Aorta (tissue), 5 donors: ENCODE data around the gene GPR68. TPM values are rescaled to one million over a fixed set of nuclear protein-coding genes. Genes with fewer than 3 reads are reported as not detected.
A peak's percentile ranks its signal among the peaks of the same experiment; 100 is the strongest.
"Not testable (repeated sequence)": the region's sequence is repeated elsewhere in the genome, so short reads cannot be mapped to it uniquely, and the experiment has no call there.

Source experiments
- ATAC-seq: fragments of 200-7000 bp; cut with Tn5 transposase; one replicate; pipeline ENCODE4 v1.9.1; 2022; ENCODE audit warnings: moderate library complexity; ENCODE audit not compliant: low FRiP score
- DNase-seq, 2 donors: peaks; one replicate each; pipeline ENCODE4 v3.0.0-alpha.2; 2020
- H3K27ac ChIP-seq, 2 donors: one replicate each; pipeline ENCODE4 v1.5.1; 2013; ENCODE audit warnings: low read length in 2 of 2, mild to moderate bottlenecking in 2 of 2, moderate library complexity in 2 of 2, control low read depth in 1 of 2, inconsistent platforms in 1 of 2, low read depth in 1 of 2
- H3K27me3 ChIP-seq, 2 donors: one replicate each; pipeline ENCODE4 v1.6.1; 2013; ENCODE audit warnings: control low read depth in 1 of 2, low read length in 1 of 2, mild to moderate bottlenecking in 1 of 2, moderate library complexity in 1 of 2; ENCODE audit not compliant: insufficient read depth in 2 of 2, control insufficient read depth in 1 of 2
- H3K36me3 ChIP-seq, 2 donors: one replicate each; pipeline ENCODE4 v1.6.1; 2013; ENCODE audit warnings: control low read depth in 1 of 2, low read length in 1 of 2, mild to moderate bottlenecking in 1 of 2; ENCODE audit not compliant: insufficient read depth in 2 of 2, control insufficient read depth in 1 of 2
- H3K4me1 ChIP-seq, 2 donors: one replicate each; pipeline ENCODE4 v1.6.1; 2013; ENCODE audit warnings: low read length in 2 of 2, control low read depth in 1 of 2, mild to moderate bottlenecking in 1 of 2, moderate library complexity in 1 of 2; ENCODE audit not compliant: insufficient read depth in 2 of 2, control insufficient read depth in 1 of 2
- H3K4me3 ChIP-seq, 2 donors: one replicate each; pipeline ENCODE4 v1.5.1; 2013; ENCODE audit warnings: low read length in 2 of 2, control low read depth in 1 of 2, mild to moderate bottlenecking in 1 of 2
- H3K9me3 ChIP-seq: one replicate; pipeline ENCODE4 v1.6.1; 2013; ENCODE audit warnings: mild to moderate bottlenecking, low read length; ENCODE audit not compliant: control insufficient read depth
- WGBS, 2 donors: extraction: QIAGEN DNeasy Blood & Tissue Kit; methylation state at CpG; one replicate each; pipeline ENCODE4 v1.1.7; 2013; 5-methylcytosine and 5-hydroxymethylcytosine counted together
- intact Hi-C, 2 donors: fragments of 100-400 bp; cut with DNase I; formaldehyde crosslinking; loops; one replicate each; pipeline versions ENCODE4 v1.14.2 to v1.15.0; 2022
- polyA plus RNA-seq, 2 donors: library from polyadenylated mRNA; stranded (reverse); fragments of 200-250 nt; gene quantifications; one replicate each; pipeline ENCODE4 v1.2.3, GENCODE V29; 2013
- total RNA-seq, 2 donors: library from RNA; stranded (reverse); fragmentation: NEBNext Ultra II Directional; extraction: Animal tissue kit (Norgen Biotek cat#: 25700); gene quantifications; one replicate each; pipeline ENCODE4 v1.2.1, GENCODE V29; 2021
- donor health status: healthy with polysubstance abuse.
- donor health status: Bipolar disorder and iron deficiency.
- donor health status: DM: no; HTN: no; CAD: no.
- donor health status: DM: no; HTN: no; CAD: no.
- donor health status: DM: yes; HTN: yes; CAD: no.

Gene GPR68
- total and polyA plus RNA-seq, 4 donors = 0.10 to 6.3 (median 0.84) TPM; not detected in 1

DNA sequence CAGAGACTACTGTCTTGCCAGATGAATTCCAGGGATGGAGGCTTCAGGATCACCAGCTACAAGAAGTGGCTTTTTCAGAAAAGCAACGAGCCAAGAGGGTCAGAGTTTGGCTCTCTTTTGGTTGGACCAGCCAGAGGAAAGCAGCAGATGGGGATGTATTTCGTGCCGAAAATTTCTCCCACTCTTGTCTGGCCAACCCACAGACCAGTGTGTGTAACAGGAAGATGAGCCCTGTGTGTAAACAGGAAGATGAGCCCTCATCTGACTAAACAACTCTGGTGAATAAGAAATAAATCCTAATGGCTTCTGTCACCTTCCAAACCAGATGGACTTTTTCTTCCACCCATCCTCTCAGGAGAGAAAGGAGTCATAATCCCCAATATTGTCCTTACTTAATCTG is 13.1 kb downstream of the GPR68 start:
- Histone ChIP-seq H3K27ac (no peak overlapping the region), H3K9me3 (peaks cover 4% of the 10 kb centered on the region), H3K27me3 (no peaks in the 10 kb centered on the region), H3K36me3 (no peaks in the 10 kb centered on the region), H3K4me1 (no peaks in the 10 kb centered on the region), H3K4me3 (no peak overlapping the region)
- no peak for ATAC-seq
- no peak for DNase-seq
- WGBS, 2 donors = 86 to 91% methylated on average over 3 of the region's 3 CpGs
- intact Hi-C loops = no loop called here

DNA sequence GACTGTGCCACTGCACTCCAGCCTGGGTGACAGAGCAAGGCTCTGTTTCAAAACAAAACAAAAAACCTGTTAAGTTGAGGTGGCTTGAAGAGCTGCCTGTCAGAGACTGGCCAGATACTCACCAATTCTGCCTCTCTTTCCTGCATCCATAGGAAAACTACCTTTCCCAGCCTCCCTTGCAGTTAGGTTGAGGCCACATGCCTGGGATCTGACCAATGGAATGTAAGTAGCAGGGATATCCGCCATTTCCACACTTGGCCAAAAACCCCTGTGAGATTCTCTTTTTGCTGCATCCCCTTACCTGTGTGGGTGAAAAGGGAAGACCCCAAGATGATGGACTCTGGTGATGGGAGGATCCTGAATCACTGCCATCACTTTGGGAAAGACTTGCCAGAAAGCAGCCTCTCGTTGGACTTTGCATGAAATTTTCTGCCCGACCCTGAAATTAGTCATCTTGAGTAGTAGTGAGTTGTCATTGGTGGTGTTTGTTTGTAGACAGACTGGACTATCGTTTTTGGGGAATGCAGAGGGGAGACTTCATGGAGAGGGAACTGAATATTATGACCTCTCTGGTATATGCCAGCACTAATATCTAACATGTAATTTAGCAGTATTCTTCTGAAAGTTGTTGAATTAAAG is 14.0 kb downstream of the GPR68 start:
- Histone ChIP-seq H3K27me3 (no peaks in the 10 kb centered on the region), H3K4me3 (no peak overlapping the region), H3K27ac (no peak overlapping the region), H3K9me3 (peaks cover 4% of the 10 kb centered on the region), H3K4me1 (no peaks in the 10 kb centered on the region), H3K36me3 (no peaks in the 10 kb centered on the region)
- intact Hi-C loops = no loop called here
- DNase-seq (no peak), ATAC-seq (no peak)
- WGBS, 2 donors = 91% methylated on average over 4 of the region's 4 CpGs

DNA sequence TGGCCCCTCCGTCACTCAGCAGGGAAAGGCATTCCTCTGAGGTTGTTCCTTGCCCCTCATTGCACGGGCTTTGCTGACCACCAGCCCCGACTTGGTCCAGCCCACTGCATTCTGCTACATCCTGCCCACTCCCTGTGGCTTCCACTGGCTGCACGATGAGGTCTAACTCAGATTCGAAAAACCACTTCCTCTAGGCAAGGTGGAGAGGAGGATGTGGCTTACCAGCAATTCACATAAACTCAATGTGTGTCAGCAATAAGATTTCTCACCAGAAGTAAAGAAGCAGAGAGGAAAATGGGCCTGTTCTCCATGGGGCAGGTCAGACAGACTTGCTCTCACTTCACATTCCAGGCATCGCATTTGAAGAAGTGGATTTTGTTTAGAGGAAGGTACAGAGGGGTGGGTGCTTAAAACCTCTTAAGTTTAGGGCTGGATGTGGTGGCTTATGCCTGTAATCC is 14.7 kb downstream of the GPR68 start:
- Histone ChIP-seq H3K27me3 (no peaks in the 10 kb centered on the region), H3K9me3 (peaks cover 4% of the 10 kb centered on the region), H3K4me3 (no peak overlapping the region), H3K36me3 (no peaks in the 10 kb centered on the region), H3K4me1 (no peaks in the 10 kb centered on the region), H3K27ac (no peak overlapping the region)
- intact Hi-C loops = no loop called here
- 91 to 92% methylated on average over 6 of the region's 6 CpGs for WGBS, 2 donors
- no peak for DNase-seq
- no peak for ATAC-seq

DNA sequence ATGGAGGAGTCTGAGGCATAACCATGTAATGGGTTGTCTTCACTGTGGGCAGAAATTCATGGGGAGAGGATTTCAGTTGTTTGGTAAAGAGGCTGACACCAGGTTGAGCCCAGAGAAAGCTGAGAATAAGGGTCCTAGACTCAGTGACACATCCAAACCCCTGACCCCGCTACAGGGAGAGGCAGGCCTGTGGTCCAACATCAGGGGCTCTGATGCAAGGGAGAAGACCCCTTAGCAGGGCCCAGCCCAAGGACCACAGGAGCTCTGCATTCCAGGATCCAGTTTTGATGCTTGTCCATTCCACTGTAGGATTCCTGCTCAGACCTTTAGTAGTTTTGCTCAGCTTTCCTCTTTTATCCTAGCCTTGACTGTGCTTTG is 15.5 kb downstream of the GPR68 start:
- no peak for ATAC-seq
- Histone ChIP-seq H3K4me3 (no peak overlapping the region), H3K27me3 (no peaks in the 10 kb centered on the region), H3K27ac (no peak overlapping the region), H3K9me3 (peaks cover 4% of the 10 kb centered on the region), H3K4me1 (no peaks in the 10 kb centered on the region), H3K36me3 (no peaks in the 10 kb centered on the region)
- intact Hi-C loops = no loop called here
- 98 to 100% methylated on average over 1 of the region's 1 CpG for WGBS, 2 donors
- DNase-seq = peak in 1 of 2 donors; percentile 50

DNA sequence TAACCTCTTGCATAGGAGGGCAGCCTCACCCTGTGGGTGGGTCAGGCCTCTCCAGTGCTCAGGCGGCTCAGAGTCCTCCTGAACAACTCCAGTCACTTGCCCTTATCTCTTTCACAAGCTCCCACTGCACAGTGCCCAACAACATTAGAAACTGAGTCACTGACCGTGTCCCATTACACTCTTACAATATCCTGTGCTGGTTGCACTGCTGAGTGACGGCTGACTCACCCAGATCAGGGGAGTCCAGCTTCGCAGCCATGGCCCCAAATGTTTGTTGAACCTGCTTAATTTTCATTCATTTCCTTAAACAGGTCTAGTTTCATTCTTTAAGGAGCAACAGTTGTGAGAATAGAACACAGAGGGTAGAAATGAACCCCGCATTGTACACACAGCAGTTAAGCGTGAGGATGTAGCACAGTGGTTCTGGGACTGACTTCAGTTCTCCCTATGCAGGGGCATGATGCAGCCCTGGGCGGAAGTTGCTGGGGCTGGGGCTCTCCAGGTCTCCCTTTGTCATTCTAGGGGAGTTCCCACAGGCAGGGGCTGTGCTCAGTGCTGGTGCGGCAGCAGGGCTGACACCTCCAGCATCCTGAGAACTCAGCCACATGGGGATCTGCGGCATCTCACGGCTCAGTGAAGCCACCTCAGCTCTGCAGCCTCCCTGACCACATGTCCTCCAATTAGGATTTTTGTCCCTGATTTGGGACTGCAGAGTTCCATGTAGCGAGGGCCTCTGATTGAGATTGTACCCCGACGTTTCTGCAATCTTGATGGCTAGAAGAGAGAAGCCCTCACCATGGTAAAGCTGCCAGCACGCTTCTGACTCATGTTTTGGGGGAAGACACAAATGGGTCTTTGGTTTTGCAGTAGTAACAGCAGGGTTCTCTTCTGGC is 16.1 kb downstream of the GPR68 start:
- Histone ChIP-seq H3K4me3 (no peak overlapping the region), H3K27ac (no peak overlapping the region), H3K27me3 (no peaks in the 10 kb centered on the region), H3K4me1 (no peaks in the 10 kb centered on the region), H3K9me3 (peaks cover 2% of the 10 kb centered on the region), H3K36me3 (no peaks in the 10 kb centered on the region)
- no peak for DNase-seq
- ATAC-seq = no peak
- intact Hi-C loops = no loop called here
- 92 to 94% methylated on average over 14 of the region's 14 CpGs for WGBS, 2 donors

DNA sequence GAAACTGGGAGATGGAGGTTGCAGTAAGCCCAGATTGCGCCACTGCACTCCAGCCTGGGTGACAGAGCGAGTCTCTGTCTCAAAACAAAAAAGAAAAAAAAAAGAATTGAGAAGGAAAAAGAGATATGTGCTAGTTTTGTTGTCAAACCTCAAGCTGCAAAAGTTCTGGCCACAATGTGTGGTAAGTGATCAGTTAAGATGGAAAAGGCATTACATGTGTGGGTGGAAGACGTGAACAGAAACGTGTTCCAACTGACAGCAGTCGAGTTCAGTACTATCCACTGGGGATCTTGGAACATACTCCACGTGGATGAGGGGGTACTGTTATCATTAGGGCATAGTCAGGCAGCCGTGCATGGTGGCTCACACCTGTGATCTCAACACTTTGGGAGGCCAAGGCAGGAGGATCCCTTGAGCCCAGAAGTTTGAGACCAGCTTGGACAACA is 17.3 kb downstream of the GPR68 start:
- intact Hi-C loops = no loop called here
- DNase-seq = no peak
- H3K36me3 ChIP-seq = no peaks in the 10 kb centered on the region

DNA sequence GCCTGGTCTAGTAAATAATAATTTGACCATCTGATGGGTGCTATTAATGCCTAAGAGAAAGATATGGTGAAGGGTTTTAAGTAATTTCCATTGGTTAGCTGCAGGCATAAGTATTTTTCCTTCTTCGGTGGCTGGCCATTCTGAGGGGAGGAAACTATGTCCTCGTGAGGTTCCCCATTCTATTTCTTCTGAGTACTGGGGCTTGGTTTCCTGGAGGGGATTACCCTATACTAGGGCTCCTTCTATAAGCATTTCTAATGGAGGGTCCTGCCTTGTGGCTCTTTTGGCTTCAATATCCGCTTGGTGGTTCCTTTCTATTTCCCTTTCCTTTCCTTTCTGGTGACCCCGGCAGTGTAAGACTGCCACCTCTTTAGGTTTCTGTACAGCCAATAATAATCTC is 18.1 kb downstream of the GPR68 start:
- intact Hi-C loops, H3K9me3 ChIP-seq, H3K36me3 ChIP-seq, ATAC-seq, DNase-seq, H3K4me3 ChIP-seq, H3K27ac ChIP-seq, H3K4me1 ChIP-seq, H3K27me3 ChIP-seq: not testable (repeated sequence)
- 97% methylated on average over 4 of the region's 4 CpGs for WGBS, 2 donors

More for the DNA sequence above, 17.3 kb downstream of the GPR68 start:
- Histone ChIP-seq H3K4me3 (no peak overlapping the region), H3K27me3 (no peaks in the 10 kb centered on the region), H3K27ac (no peak overlapping the region), H3K9me3 (peaks cover 2% of the 10 kb centered on the region), H3K4me1 (no peaks in the 10 kb centered on the region)
- WGBS, 2 donors = 89 to 90% methylated on average over 7 of the region's 7 CpGs
- no peak for ATAC-seq

DNA sequence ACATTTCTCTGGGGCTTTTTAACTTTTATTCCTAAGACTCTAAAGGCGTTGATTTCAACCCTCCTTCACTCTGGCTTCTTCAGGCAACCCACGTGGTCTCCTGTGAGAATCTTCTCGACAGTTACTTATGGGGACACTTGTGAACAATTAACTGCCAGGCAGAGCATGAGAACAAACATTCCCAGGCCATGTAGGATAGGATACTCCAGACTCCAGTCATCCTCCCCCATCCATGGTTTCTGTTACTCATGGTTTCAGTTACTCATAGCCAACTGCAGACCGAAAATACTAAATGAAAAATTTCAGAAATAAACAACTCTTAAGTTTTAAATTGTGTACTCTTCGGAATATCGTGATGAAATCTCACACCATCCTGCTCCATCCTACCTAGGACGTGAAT is 19.5 kb downstream of the GPR68 start:
- Histone ChIP-seq H3K36me3 (no peaks in the 10 kb centered on the region), H3K9me3 (no peaks in the 10 kb centered on the region), H3K4me3 (no peak overlapping the region), H3K4me1 (no peaks in the 10 kb centered on the region), H3K27ac (no peak overlapping the region), H3K27me3 (no peaks in the 10 kb centered on the region)
- intact Hi-C loops = no loop called here
- 94 to 95% methylated on average over 7 of the region's 7 CpGs for WGBS, 2 donors
- ATAC-seq (no peak), DNase-seq (no peak)
